ENCODE measurements around the gene HLCS. TPM values are rescaled to one million over a fixed set of nuclear protein-coding genes. Genes with fewer than 3 reads are reported as not detected.

HLCS gene
- polyA plus RNA-seq, 1 of the 3 experiments (the other 2 are of a cell fraction), result 13.0 TPM

DNA sequence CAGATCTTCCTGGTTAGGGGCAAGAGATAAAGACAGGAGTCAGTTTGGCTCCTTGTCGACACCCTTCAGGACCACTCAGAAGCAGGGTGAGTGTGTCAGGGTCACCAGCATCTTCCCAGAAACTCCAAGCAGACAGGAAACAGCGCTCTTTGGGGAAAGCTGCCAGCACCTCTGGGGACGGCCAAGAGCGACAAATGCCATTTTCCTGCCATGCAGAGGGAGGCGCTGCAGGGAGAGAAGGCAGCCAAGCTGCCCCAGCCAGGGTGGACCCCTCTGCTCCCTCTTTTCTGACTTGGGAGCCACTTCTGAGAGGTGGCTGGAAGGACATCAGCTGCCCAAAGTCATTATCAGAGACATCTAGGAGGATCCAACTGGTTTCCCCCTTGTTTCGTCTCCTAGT, 238.6 kb downstream of the HLCS start:
- 81% methylated on average over 6 of the region's 6 CpGs for WGBS (ENCODE audit: low lambda C conversion rate)
- H3K27ac ChIP-seq (ENCODE audit: low read depth in 2 of 2, low read length in 1 of 2), result no peak overlapping the region
- H3K9me2 ChIP-seq, result no peaks in the 10 kb centered on the region
- H3K36me3 ChIP-seq (replicated peaks in 1 of 2; ENCODE audit: control insufficient read depth in 1 of 2, insufficient read depth in 2 of 2, low read length in 1 of 2), result no peaks in the 10 kb centered on the region
- no peak overlapping the region for H3K9ac ChIP-seq
- H2AFZ ChIP-seq (ENCODE audit: low read depth), result no peak overlapping the region
- no peak overlapping the region for H3K4me2 ChIP-seq
- peaks cover 41% of the 10 kb centered on the region for H3K27me3 ChIP-seq (ENCODE audit: insufficient read depth)
- POLR2A ChIA-PET, result no interaction called here
- no peaks in the 10 kb centered on the region for H3F3A ChIP-seq (replicated peaks; ENCODE audit: insufficient read depth)
- TF ChIP-seq, protein P1, sequence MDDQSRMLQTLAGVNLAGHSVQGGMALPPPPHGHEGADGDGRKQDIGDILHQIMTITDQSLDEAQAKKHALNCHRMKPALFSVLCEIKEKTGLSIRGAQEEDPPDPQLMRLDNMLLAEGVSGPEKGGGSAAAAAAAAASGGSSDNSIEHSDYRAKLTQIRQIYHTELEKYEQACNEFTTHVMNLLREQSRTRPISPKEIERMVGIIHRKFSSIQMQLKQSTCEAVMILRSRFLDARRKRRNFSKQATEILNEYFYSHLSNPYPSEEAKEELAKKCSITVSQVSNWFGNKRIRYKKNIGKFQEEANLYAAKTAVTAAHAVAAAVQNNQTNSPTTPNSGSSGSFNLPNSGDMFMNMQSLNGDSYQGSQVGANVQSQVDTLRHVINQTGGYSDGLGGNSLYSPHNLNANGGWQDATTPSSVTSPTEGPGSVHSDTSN (IDR thresholded peaks at IDR 0.05), result no peak
- TF ChIP-seq RAD21 (IDR thresholded peaks at IDR 0.05; ENCODE audit: low read length) (no peak), RCOR1 (IDR thresholded peaks at IDR 0.05; ENCODE audit: low read length) (no peak), NFIC (IDR thresholded peaks at IDR 0.05; ENCODE audit: borderline replicate concordance) (no peak), GATA2 (CRISPR knock-in tag; IDR thresholded peaks at IDR 0.05) (no peak)
- TF ChIP-seq, protein P2, sequence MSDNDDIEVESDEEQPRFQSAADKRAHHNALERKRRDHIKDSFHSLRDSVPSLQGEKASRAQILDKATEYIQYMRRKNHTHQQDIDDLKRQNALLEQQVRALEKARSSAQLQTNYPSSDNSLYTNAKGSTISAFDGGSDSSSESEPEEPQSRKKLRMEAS (IDR thresholded peaks at IDR 0.05; ENCODE audit: low read depth), result no peak
- CTCF ChIA-PET, result no interaction called here
- DNase-seq, result no peak
- H4K20me1 ChIP-seq (ENCODE audit: insufficient read depth), result no peaks in the 10 kb centered on the region
- H3K4me3 ChIP-seq (ENCODE audit: low read depth in 2 of 2, low read length in 1 of 2), result no peak overlapping the region
- H3K9me3 ChIP-seq, result no peaks in the 10 kb centered on the region
- H3K79me2 ChIP-seq (ENCODE audit: insufficient read depth), result no peaks in the 10 kb centered on the region
- H3K4me1 ChIP-seq (ENCODE audit: control insufficient read depth in 1 of 2, insufficient read depth in 2 of 2, low read depth in 1 of 2, low read length in 1 of 2), result no peaks in the 10 kb centered on the region

GRCh38 chr21:36725793-36726386, 240.6 kb downstream of the HLCS start:
- no peak overlapping the region for H3K27ac ChIP-seq (ENCODE audit: low read depth in 2 of 2, low read length in 1 of 2)
- TF ChIP-seq RXRA (IDR thresholded peaks at IDR 0.05; ENCODE audit: borderline replicate concordance, low read depth) (no peak), NFIC (IDR thresholded peaks at IDR 0.05; ENCODE audit: borderline replicate concordance) (no peak), GABPA (IDR thresholded peaks at IDR 0.05; ENCODE audit: low read depth) (no peak), MXI1 (IDR thresholded peaks at IDR 0.05; ENCODE audit: low read depth, low read length) (no peak), EP300 (IDR thresholded peaks at IDR 0.05; ENCODE audit: borderline replicate concordance in 1 of 2, low read depth in 1 of 2, low read length in 1 of 2) (no peak), FOXM1 (IDR thresholded peaks at IDR 0.05; ENCODE audit: low read depth) (no peak), RFX5 (IDR thresholded peaks at IDR 0.05; ENCODE audit: low read length) (no peak), MEF2A (IDR thresholded peaks at IDR 0.05; ENCODE audit: borderline replicate concordance, low read depth) (no peak), SMC3 (IDR thresholded peaks at IDR 0.05; ENCODE audit: low read depth, low read length) (no peak), RCOR1 (IDR thresholded peaks at IDR 0.05; ENCODE audit: low read length) (no peak), FOSL2 (IDR thresholded peaks at IDR 0.05; ENCODE audit: borderline replicate concordance, low read depth) (no peak), TAF1 (IDR thresholded peaks at IDR 0.05; ENCODE audit: borderline replicate concordance, low read depth, low read length) (no peak), RAD21 (IDR thresholded peaks at IDR 0.05; ENCODE audit: low read length) (no peak), JUND (IDR thresholded peaks at IDR 0.05) (no peak), IRF3 (IDR thresholded peaks at IDR 0.05; ENCODE audit: low read depth, low read length) (no peak)
- TF ChIP-seq, protein P2 (IDR thresholded peaks at IDR 0.05; ENCODE audit: low read depth), result no peak
- TF ChIP-seq, protein P1 (IDR thresholded peaks at IDR 0.05), result no peak
- H3K9ac ChIP-seq, result no peak overlapping the region
- H3K4me2 ChIP-seq, result no peak overlapping the region
- POLR2A ChIA-PET, result no interaction called here
- H3K4me3 ChIP-seq (ENCODE audit: low read depth in 2 of 2, low read length in 1 of 2), result no peak overlapping the region
- CTCF ChIA-PET, result no interaction called here
- no peaks in the 10 kb centered on the region for H3K4me1 ChIP-seq (ENCODE audit: control insufficient read depth in 1 of 2, insufficient read depth in 2 of 2, low read depth in 1 of 2, low read length in 1 of 2)
- H2AFZ ChIP-seq (ENCODE audit: low read depth), result no peak overlapping the region
- H3F3A ChIP-seq (replicated peaks; ENCODE audit: insufficient read depth), result no peaks in the 10 kb centered on the region
- 73% methylated on average over 6 of the region's 12 CpGs for WGBS (ENCODE audit: low lambda C conversion rate)
- no peaks in the 10 kb centered on the region for H3K9me2 ChIP-seq
- no peaks in the 10 kb centered on the region for H4K20me1 ChIP-seq (ENCODE audit: insufficient read depth)
- no peaks in the 10 kb centered on the region for H3K79me2 ChIP-seq (ENCODE audit: insufficient read depth)
- H3K36me3 ChIP-seq (replicated peaks in 1 of 2; ENCODE audit: control insufficient read depth in 1 of 2, insufficient read depth in 2 of 2, low read length in 1 of 2), result no peaks in the 10 kb centered on the region
- no peak for DNase-seq
- peaks cover 50% of the 10 kb centered on the region for H3K27me3 ChIP-seq (ENCODE audit: insufficient read depth)
- H3K9me3 ChIP-seq, result no peaks in the 10 kb centered on the region
